GM12878 (cell line): ENCODE results near the gene AFF1. TPM values are rescaled to one million over a fixed set of nuclear protein-coding genes. Genes with fewer than 3 reads are reported as not detected.
A peak's percentile ranks its signal among the peaks of the same experiment; 100 is the strongest.

Experiments used
- ATAC-seq: fragments of 200-7000 bp; cut with Tn5 transposase; 3 replicates; pipeline ENCODE4 v1.9.1; 2020; ENCODE audit warnings: mild to moderate bottlenecking, moderate library complexity
- BruUV-seq: library from RNA; stranded (reverse); fragments of 400-500 nt; replicated peaks from 2 replicates; lab custom pipeline; 2021; lab: Mats Ljungman, UMichigan
- CTCF ChIA-PET: fragments of 300-600 bp; sonication (Branson Sonifier 250); formaldehyde crosslinking; extraction: SDS; loops from one replicate; lab custom pipeline; 2021; ENCODE audit warnings: inconsistent platforms; lab: Yijun Ruan, JAX
- POLR2A ChIA-PET: fragments of 350-600 bp; formaldehyde crosslinking; extraction: SDS; loops from one replicate; lab custom pipeline; 2021; ENCODE audit warnings: inconsistent platforms; lab: Charles Lee
- RAD21 ChIA-PET: fragments of 300-600 bp; sonication (Branson Sonifier 250); formaldehyde crosslinking; loops from one replicate; lab custom pipeline; 2023; ENCODE audit warnings: antibody characterized with exemption; ENCODE audit not compliant: unreplicated experiment; lab: Charles Lee
- SMC1A ChIA-PET: fragments of 300-600 bp; sonication (Branson Sonifier 250); formaldehyde crosslinking; loops from one replicate; lab custom pipeline; 2023; ENCODE audit not compliant: unreplicated experiment, uncharacterized antibody; lab: Charles Lee
- DNase-seq: peaks from one replicate; pipeline ENCODE4 v3.0.0-alpha.2; 2011; ENCODE audit warnings: low read depth, low spot score
- FAIRE-seq: peaks from 3 replicates; lab custom pipeline; 2011; peaks lifted over from hg19 to GRCh38; lab: Jason Lieb, UNC
- H2AFZ ChIP-seq: 2 replicates; pipeline ENCODE4 v1.6.0; 2011; ENCODE audit warnings: low read depth, low read length, control low read depth; ENCODE audit not compliant: control insufficient read depth
- H3K27ac ChIP-seq: 2 replicates; pipeline ENCODE4 v1.5.1; 2011; ENCODE audit warnings: control low read depth; ENCODE audit not compliant: control insufficient read depth, insufficient read depth
- H3K27me3 ChIP-seq, 2 experiments: replicated peaks in 1 of 2; 2 replicates each; pipeline versions ENCODE4 v1.6.0 to v1.6.1; 2011; ENCODE audit warnings: low read length in 1 of 2; ENCODE audit not compliant: control insufficient read depth in 2 of 2, insufficient read depth in 2 of 2
- H3K36me3 ChIP-seq, 2 experiments: 2 replicates each; pipeline ENCODE4 v1.5.1; 2011; ENCODE audit warnings: low read length in 1 of 2; ENCODE audit not compliant: control insufficient read depth in 2 of 2, insufficient read depth in 2 of 2
- H3K4me1 ChIP-seq: 2 replicates; pipeline ENCODE4 v1.6.1; 2011; ENCODE audit warnings: mild to moderate bottlenecking, low read length, moderate library complexity, mixed read lengths; ENCODE audit not compliant: control insufficient read depth, insufficient read depth
- H3K4me2 ChIP-seq: 2 replicates; pipeline ENCODE4 v1.6.0; 2011; ENCODE audit warnings: control low read depth; ENCODE audit not compliant: control insufficient read depth, insufficient read depth
- H3K4me3 ChIP-seq: fragments of 200-600 bp; sonication (generic); 2 replicates; pipeline ENCODE4 v1.5.1; 2016
- H3K79me2 ChIP-seq: 2 replicates; pipeline ENCODE4 v1.6.0; 2011; ENCODE audit warnings: low read length; ENCODE audit not compliant: control insufficient read depth, insufficient read depth
- H3K9ac ChIP-seq: 2 replicates; pipeline ENCODE4 v1.8.0; 2011; ENCODE audit warnings: low read length, control low read depth, mixed read lengths; ENCODE audit not compliant: control insufficient read depth, insufficient read depth
- H3K9me3 ChIP-seq: replicated peaks from 3 replicates; pipeline ENCODE4 v1.5.1; 2011; ENCODE audit warnings: mild to moderate bottlenecking, low read length; ENCODE audit not compliant: control insufficient read depth, insufficient read depth
- H4K20me1 ChIP-seq: 2 replicates; pipeline ENCODE4 v1.6.0; 2011; ENCODE audit not compliant: control insufficient read depth, insufficient read depth
- BACH1 ChIP-seq: fragments of 450-650 bp; IDR thresholded peaks from 2 replicates; pipeline ENCODE4 v1.6.1; 2017; ENCODE audit warnings: mild to moderate bottlenecking, borderline replicate concordance
- BCL11A ChIP-seq: IDR thresholded peaks from 2 replicates; pipeline ENCODE4 v1.6.1; 2011; ENCODE audit warnings: low read depth, low read length
- CHD1 ChIP-seq: IDR thresholded peaks from 2 replicates; pipeline ENCODE4 v1.6.1; 2012; ENCODE audit warnings: low read depth, low read length, improper control_type of control experiment
- CREM ChIP-seq: IDR thresholded peaks from 2 replicates; pipeline ENCODE4 v1.6.1; 2014; ENCODE audit warnings: antibody characterized with exemption, low read depth
- FOS ChIP-seq: IDR thresholded peaks from 3 replicates; pipeline ENCODE4 v1.6.1; 2011; ENCODE audit warnings: borderline replicate concordance; ENCODE audit not compliant: insufficient read length; ENCODE audit errors: extremely low read depth
- IKZF1 ChIP-seq: fragments of 450-650 bp; conservative IDR thresholded peaks from 2 replicates; pipeline ENCODE4 v1.6.1; 2017; ENCODE audit warnings: antibody characterized with exemption, mild to moderate bottlenecking
- MYC ChIP-seq: IDR thresholded peaks from 2 replicates; pipeline ENCODE4 v1.6.1; 2011; ENCODE audit warnings: mild to moderate bottlenecking, low read length, moderate library complexity, inconsistent platforms; ENCODE audit not compliant: insufficient read depth, insufficient replicate concordance, insufficient read length, severe bottlenecking
- NFXL1 ChIP-seq: fragments of 450-650 bp; IDR thresholded peaks from 2 replicates; pipeline ENCODE4 v1.6.1; 2017; ENCODE audit warnings: antibody characterized with exemption, mild to moderate bottlenecking, borderline replicate concordance
- NFYB ChIP-seq: IDR thresholded peaks from 2 replicates; pipeline ENCODE4 v1.6.1; 2011; ENCODE audit warnings: low read depth, mild to moderate bottlenecking, low read length, improper control_type of control experiment, moderate library complexity; ENCODE audit not compliant: insufficient read depth
- RAD51 ChIP-seq: fragments of 450-650 bp; IDR thresholded peaks from 2 replicates; pipeline ENCODE4 v1.6.1; 2016; ENCODE audit warnings: moderate library complexity, mild to moderate bottlenecking, inconsistent platforms
- RBBP5 ChIP-seq: fragments of 200-600 bp; sonication (generic); conservative IDR thresholded peaks from 2 replicates; pipeline ENCODE4 v1.6.1; 2016
- RCOR1 ChIP-seq: conservative IDR thresholded peaks from 2 replicates; pipeline ENCODE4 v1.6.1; 2012; ENCODE audit warnings: low read depth, low read length, improper control_type of control experiment
- ZNF207 ChIP-seq: fragments of 450-650 bp; IDR thresholded peaks from 2 replicates; pipeline ENCODE4 v1.6.1; 2014; ENCODE audit warnings: antibody characterized with exemption, mild to moderate bottlenecking, borderline replicate concordance
- WGBS: methylation state at CpG from one replicate; pipeline ENCODE4 v1.1.6; 2016; ENCODE audit warnings: low lambda C conversion rate; ENCODE audit not compliant: insufficient replicate concordance, insufficient coverage; ENCODE audit errors: missing lambda C conversion rate; 5-methylcytosine and 5-hydroxymethylcytosine counted together
- in situ Hi-C: fragments of 300-500 bp; cut with MboI; formaldehyde crosslinking; loops from 9 replicates; pipeline ENCODE4 v1.14.3; 2018; ENCODE audit warnings: mixed read lengths
- intact Hi-C: fragments of 100-400 bp; cut with micrococcal nuclease; formaldehyde crosslinking; loops from one replicate; pipeline ENCODE4 v1.14.2; 2022; ENCODE audit not compliant: unreplicated experiment
- polyA plus RNA-seq, 11 experiments: library from polyadenylated mRNA; depleted of rRNA in 4 of 11; unstranded in 6 of 11; stranded (reverse) in 5 of 11; fragments of >200 nt; fragmentation: Nextera tagmentation in 4 of 11; fragmentation: Illumina TruSeq in 1 of 11; extraction: Ambion mirVana in 4 of 11; extraction: Trizol in 1 of 11; gene quantifications; 1 replicate in 1 of 11; 2 replicates in 10 of 11; pipeline versions ENCODE4 v1.2.1 to v1.2.3, GENCODE V29; 2011 to 2016; ENCODE audit warnings: inconsistent platforms in 2 of 11, missing spikeins in 2 of 11, low read depth in 1 of 11
- total RNA-seq, 4 experiments: library from RNA; depleted of rRNA in 3 of 4; stranded (reverse); fragments of >200 nt in 3 of 4; fragmentation: Illumina TruSeq in 1 of 4; extraction: Trizol in 1 of 4; gene quantifications; 2 replicates each; pipeline versions ENCODE4 v1.2.1 to v1.2.3, GENCODE V29; 2013 to 2021
- TF ChIP-seq, protein P1 (sequence below): fragments of 450-650 bp; IDR thresholded peaks from 2 replicates; pipeline ENCODE4 v1.6.1; 2018; ENCODE audit warnings: mild to moderate bottlenecking, low read depth, moderate library complexity; ENCODE audit not compliant: partially characterized antibody

AFF1 gene
- total and polyA plus RNA-seq, 10 of the 15 experiments (the other 5 are each of a cell fraction or from before 2014, with no cell fraction given), result 3.5 to 56.1 (median 21.5) TPM

DNA sequence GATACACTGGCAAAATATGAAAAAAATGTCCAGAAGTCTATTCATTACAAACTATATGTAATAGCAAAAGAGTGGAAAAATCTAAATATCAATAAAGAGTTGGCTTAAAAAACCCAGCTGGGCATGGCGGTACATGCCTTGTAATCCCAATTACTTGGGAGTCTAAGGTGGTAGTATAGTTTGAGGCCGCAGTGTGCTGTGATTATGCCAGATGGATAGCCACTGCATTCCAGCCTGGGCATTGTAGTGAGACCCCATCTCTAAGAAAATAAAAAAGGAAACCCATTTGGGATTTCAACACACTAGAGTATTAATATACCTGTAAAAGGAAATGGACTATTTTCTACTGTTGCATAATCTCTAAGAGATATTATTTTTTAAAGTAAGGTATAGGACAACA, 45.4 kb downstream of the AFF1 start:
- H4K20me1 ChIP-seq, result no peaks in the 10 kb centered on the region
- no peaks in the 10 kb centered on the region for H3K27me3 ChIP-seq
- CTCF ChIA-PET, result interaction anchor here (0.6 to 2.5 kb wide), 7 partner anchors 9 to 113 kb away, joined by 3 to 20 read pairs (median 3); partner anchors contain the start of gene AFF1
- no peak overlapping the region for H3K4me2 ChIP-seq
- no peak for DNase-seq
- H3K27ac ChIP-seq, result peak overlapping the region; percentile 4; the same call in 1 of the 2 replicates
- peaks cover 36% of the 10 kb centered on the region for H3K4me1 ChIP-seq
- BruUV-seq, result no TSS peak
- intact Hi-C loops (loop anchor here (2.0 kb wide), 1 partner anchor 27 kb away; no protein-coding TSS in a partner anchor), in situ Hi-C loops (no loop called here)
- SMC1A ChIA-PET, result interaction anchor here (0.7 to 4.4 kb wide), 9 partner anchors 8 to 113 kb away, joined by 3 to 35 read pairs (median 8); no protein-coding TSS in a partner anchor
- TF ChIP-seq CREM (no peak), IKZF1 (no peak), ZNF207 (no peak), NFXL1 (no peak), BACH1 (no peak), RCOR1 (no peak), FOS (no peak), BCL11A (no peak), NFYB (no peak), MYC (no peak), RBBP5 (no peak), RAD51 (no peak), CHD1 (no peak)
- TF ChIP-seq, protein P1, sequence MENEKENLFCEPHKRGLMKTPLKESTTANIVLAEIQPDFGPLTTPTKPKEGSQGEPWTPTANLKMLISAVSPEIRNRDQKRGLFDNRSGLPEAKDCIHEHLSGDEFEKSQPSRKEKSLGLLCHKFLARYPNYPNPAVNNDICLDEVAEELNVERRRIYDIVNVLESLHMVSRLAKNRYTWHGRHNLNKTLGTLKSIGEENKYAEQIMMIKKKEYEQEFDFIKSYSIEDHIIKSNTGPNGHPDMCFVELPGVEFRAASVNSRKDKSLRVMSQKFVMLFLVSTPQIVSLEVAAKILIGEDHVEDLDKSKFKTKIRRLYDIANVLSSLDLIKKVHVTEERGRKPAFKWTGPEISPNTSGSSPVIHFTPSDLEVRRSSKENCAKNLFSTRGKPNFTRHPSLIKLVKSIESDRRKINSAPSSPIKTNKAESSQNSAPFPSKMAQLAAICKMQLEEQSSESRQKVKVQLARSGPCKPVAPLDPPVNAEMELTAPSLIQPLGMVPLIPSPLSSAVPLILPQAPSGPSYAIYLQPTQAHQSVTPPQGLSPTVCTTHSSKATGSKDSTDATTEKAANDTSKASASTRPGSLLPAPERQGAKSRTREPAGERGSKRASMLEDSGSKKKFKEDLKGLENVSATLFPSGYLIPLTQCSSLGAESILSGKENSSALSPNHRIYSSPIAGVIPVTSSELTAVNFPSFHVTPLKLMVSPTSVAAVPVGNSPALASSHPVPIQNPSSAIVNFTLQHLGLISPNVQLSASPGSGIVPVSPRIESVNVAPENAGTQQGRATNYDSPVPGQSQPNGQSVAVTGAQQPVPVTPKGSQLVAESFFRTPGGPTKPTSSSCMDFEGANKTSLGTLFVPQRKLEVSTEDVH, result no peak
- WGBS, result 98% methylated on average over 2 of the region's 2 CpGs
- H3K9ac ChIP-seq, result no peak overlapping the region
- no peaks in the 10 kb centered on the region for H3K9me3 ChIP-seq
- H3K36me3 ChIP-seq, result no peaks in the 10 kb centered on the region
- RAD21 ChIA-PET, result interaction anchor here (1.1 to 4.1 kb wide), 3 partner anchors 9 to 45 kb away, joined by 3 to 53 read pairs (median 16); partner anchors contain the start of gene AFF1
- ATAC-seq, result no peak
- H2AFZ ChIP-seq, result no peak overlapping the region
- no peak overlapping the region for H3K4me3 ChIP-seq
- FAIRE-seq, result no peak
- peaks cover 61% of the 10 kb centered on the region for H3K79me2 ChIP-seq
- POLR2A ChIA-PET, result interaction anchor here (0.6 to 4.3 kb wide), 8 partner anchors 18 to 60 kb away, joined by 3 to 18 read pairs (median 4); partner anchors contain the start of gene AFF1
